ENCODE results near the gene CLCN7.

DNA sequence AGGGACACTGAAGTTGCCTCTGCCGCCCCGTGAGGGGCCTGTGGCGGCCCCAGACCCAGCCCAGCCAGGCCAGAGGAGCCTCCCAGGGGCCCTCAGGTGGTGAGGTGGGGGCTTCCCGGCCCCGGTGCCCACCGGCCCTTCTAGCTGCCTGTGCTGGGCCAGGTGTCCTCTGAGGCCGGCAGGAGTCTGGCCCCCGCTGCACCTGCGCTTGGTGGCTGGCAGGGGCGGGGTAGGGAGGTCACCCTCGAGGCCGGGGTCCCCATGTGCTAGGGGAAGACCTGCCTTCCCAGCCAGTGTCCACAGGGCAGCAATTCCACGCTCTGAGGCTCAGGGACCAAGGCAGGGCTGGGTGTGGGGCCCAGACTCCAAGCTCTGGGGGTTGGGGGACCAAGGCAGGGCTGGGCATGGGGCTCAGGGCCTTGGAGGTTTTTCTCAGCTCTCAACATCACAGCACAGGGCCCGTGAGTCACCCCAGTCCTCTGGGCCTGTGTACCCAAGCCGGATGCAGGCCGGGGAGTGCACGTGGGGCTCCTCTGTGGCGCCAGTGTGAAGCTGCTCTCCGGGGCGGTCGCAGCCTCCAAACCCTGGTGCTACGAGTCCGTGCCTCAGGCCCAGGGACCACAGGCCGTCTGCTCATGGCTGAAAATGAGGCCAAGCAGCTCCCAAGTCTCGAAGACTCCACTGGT is 29.2 kb downstream of the CLCN7 start:
- TF ChIP-seq, protein P1, sequence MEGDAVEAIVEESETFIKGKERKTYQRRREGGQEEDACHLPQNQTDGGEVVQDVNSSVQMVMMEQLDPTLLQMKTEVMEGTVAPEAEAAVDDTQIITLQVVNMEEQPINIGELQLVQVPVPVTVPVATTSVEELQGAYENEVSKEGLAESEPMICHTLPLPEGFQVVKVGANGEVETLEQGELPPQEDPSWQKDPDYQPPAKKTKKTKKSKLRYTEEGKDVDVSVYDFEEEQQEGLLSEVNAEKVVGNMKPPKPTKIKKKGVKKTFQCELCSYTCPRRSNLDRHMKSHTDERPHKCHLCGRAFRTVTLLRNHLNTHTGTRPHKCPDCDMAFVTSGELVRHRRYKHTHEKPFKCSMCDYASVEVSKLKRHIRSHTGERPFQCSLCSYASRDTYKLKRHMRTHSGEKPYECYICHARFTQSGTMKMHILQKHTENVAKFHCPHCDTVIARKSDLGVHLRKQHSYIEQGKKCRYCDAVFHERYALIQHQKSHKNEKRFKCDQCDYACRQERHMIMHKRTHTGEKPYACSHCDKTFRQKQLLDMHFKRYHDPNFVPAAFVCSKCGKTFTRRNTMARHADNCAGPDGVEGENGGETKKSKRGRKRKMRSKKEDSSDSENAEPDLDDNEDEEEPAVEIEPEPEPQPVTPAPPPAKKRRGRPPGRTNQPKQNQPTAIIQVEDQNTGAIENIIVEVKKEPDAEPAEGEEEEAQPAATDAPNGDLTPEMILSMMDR (IDR thresholded peaks at IDR 0.05), result no peak
- no peak for TF ChIP-seq POLR2A (IDR thresholded peaks at IDR 0.05)

Measured in prostate gland (tissue), 2 donors.